ENCODE results near the gene GPR107.

The GPR107 gene

DNA sequence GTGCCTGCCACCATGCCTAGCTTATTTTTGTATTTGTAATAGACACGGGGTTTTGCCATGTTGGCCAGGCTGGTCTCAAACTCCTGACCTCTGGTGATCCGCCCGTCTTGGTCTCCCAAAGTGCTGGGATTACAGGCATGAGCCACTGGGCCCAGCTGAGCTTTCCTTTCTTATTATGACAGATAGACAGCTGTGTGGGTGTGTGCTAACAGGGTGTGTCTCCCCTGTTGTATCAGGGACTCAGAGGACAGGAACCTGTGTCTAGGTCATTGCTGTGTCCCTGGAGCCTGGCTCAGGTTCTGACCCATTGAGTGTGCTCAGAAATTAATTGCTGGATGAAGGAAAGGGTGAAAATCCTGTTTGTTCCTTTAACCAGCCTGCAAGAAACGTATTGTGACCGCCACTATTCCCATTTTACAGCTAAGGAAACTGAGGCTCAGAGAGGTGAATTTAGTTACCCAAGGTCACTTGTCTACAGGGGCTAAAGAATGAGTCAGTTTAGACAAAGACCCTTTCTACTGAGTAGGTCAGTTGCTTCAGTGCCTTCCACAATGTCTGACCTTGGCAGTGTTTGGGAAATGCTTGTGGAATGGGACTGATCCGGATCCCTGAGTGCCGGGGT, 135.3 kb downstream of the GPR107 start:
- TF ChIP-seq TAF1 (IDR thresholded peaks at IDR 0.05; ENCODE audit: low read depth): 0 out of 2 replicates have a peak, but pooled peaks have one; percentile 11
- no peak for TF ChIP-seq CREB1 (IDR thresholded peaks at IDR 0.05; ENCODE audit: low read depth)
